PC-3 (cell line): ENCODE results near the gene C3orf18. TPM values are rescaled to one million over a fixed set of nuclear protein-coding genes. Genes with fewer than 3 reads are reported as not detected.

Experiments
- ATAC-seq: fragments of 200-7000 bp; cut with Tn5 transposase; 2 replicates; pipeline ENCODE4 v1.9.1; 2020; ENCODE audit warnings: mild to moderate bottlenecking, moderate library complexity
- BruUV-seq: library from RNA; stranded (reverse); fragments of 400-500 nt; replicated peaks from 2 replicates; lab custom pipeline; 2021; lab: Mats Ljungman, UMichigan
- CTCF ChIA-PET: fragments of 300-600 bp; sonication (Branson Sonifier 250); formaldehyde crosslinking; loops from one replicate; lab custom pipeline; 2022; ENCODE audit warnings: antibody characterized with exemption; lab: Charles Lee
- POLR2A ChIA-PET: fragments of 300-600 bp; sonication (Branson Sonifier 250); formaldehyde crosslinking; loops from one replicate; lab custom pipeline; 2022; ENCODE audit warnings: antibody characterized with exemption; ENCODE audit not compliant: unreplicated experiment; lab: Charles Lee
- DNase-seq: peaks from one replicate; pipeline ENCODE4 v3.0.0-alpha.2; 2015
- H2AFZ ChIP-seq: fragments of 300-600 bp; sonication (generic); 2 replicates; pipeline ENCODE4 v1.6.0; 2016; ENCODE audit warnings: antibody characterized with exemption, low read length
- H3F3A ChIP-seq: fragments of 300-600 bp; sonication (generic); one replicate; pipeline ENCODE4 v1.6.0; 2017; ENCODE audit warnings: antibody characterized with exemption, low read length, control low read depth, mild to moderate bottlenecking; ENCODE audit not compliant: unreplicated experiment
- H3K27ac ChIP-seq: fragments of 300-600 bp; sonication (generic); 2 replicates; pipeline ENCODE4 v1.5.1; 2016; ENCODE audit warnings: mild to moderate bottlenecking, low read length
- H3K27me3 ChIP-seq: fragments of 300-600 bp; sonication (generic); 2 replicates; pipeline ENCODE4 v1.6.1; 2016; ENCODE audit warnings: low read length, mixed read lengths
- H3K36me3 ChIP-seq: fragments of 300-600 bp; sonication (generic); 2 replicates; pipeline ENCODE4 v1.6.1; 2016; ENCODE audit warnings: low read depth, mixed run types, low read length, mixed read lengths
- H3K4me1 ChIP-seq: fragments of 300-600 bp; sonication (generic); 2 replicates; pipeline ENCODE4 v1.5.1; 2016; ENCODE audit warnings: low read length; ENCODE audit not compliant: insufficient read depth
- H3K4me2 ChIP-seq: fragments of 300-600 bp; sonication (generic); 2 replicates; pipeline ENCODE4 v1.6.0; 2016; ENCODE audit warnings: low read length
- H3K4me3 ChIP-seq: fragments of 300-600 bp; sonication (generic); 2 replicates; pipeline ENCODE4 v1.5.1; 2016; ENCODE audit warnings: mild to moderate bottlenecking, low read length, mixed read lengths
- H3K79me2 ChIP-seq: fragments of 300-600 bp; sonication (generic); 2 replicates; pipeline ENCODE4 v1.6.1; 2017; ENCODE audit warnings: low read length, mixed read lengths
- H3K9ac ChIP-seq: fragments of 300-600 bp; sonication (generic); 2 replicates; pipeline ENCODE4 v1.6.0; 2016; ENCODE audit warnings: mild to moderate bottlenecking, low read length
- H3K9me2 ChIP-seq: fragments of 300-600 bp; sonication (generic); replicated peaks from 2 replicates; pipeline ENCODE4 v1.6.1; 2016; ENCODE audit warnings: mixed run types, low read length, mixed read lengths
- H3K9me3 ChIP-seq: fragments of 300-600 bp; sonication (generic); 2 replicates; pipeline ENCODE4 v1.6.1; 2016; ENCODE audit warnings: low read length, mixed read lengths
- H4K20me1 ChIP-seq: fragments of 300-600 bp; sonication (generic); 2 replicates; pipeline ENCODE4 v1.6.1; 2016; ENCODE audit warnings: low read length, mixed read lengths
- CTCF ChIP-seq: fragments of 300-600 bp; sonication (generic); conservative IDR thresholded peaks from 2 replicates; pipeline ENCODE4 v1.5.1; 2017; ENCODE audit warnings: antibody characterized with exemption, low read depth, mild to moderate bottlenecking, low read length
- EZH2 ChIP-seq: fragments of 300-600 bp; sonication (generic); IDR thresholded peaks from one replicate; pipeline ENCODE4 v1.6.1; 2017; ENCODE audit warnings: antibody characterized with exemption, mild to moderate bottlenecking, low read length; ENCODE audit not compliant: unreplicated experiment
- EZH2phosphoT487 ChIP-seq: fragments of 300-600 bp; sonication (generic); IDR thresholded peaks from 2 replicates; pipeline ENCODE4 v1.6.1; 2018; ENCODE audit warnings: mild to moderate bottlenecking, antibody characterized with exemption, low read length, borderline replicate concordance
- intact Hi-C: fragments of 100-400 bp; cut with micrococcal nuclease; formaldehyde crosslinking; loops from 2 replicates; pipeline ENCODE4 v1.9.0; 2023
- total RNA-seq: library from RNA; depleted of rRNA; stranded (reverse); fragments of >200 nt; gene quantifications from 2 replicates; pipeline ENCODE4 v1.2.3, GENCODE V29; 2014

C3orf18 gene
- total RNA-seq, 1 experiment from 2014 or later: 31.2 TPM

- Histone ChIP-seq H3K4me1 (peaks cover 17% of the 10 kb centered on the region), H2AFZ (no peak overlapping the region), H3K4me3 (no peak overlapping the region), H3K79me2 (no peaks in the 10 kb centered on the region), H3K9ac (no peak overlapping the region), H3K9me2 (no peaks in the 10 kb centered on the region), H3K4me2 (no peak overlapping the region), H3K36me3 (no peaks in the 10 kb centered on the region), H3K27ac (no peak overlapping the region), H3K27me3 (no peaks in the 10 kb centered on the region), H3K9me3 (no peaks in the 10 kb centered on the region), H4K20me1 (no peaks in the 10 kb centered on the region), H3F3A (no peaks in the 10 kb centered on the region)
- intact Hi-C loops: no loop called here
- TF ChIP-seq CTCF (no peak), EZH2phosphoT487 (no peak)
- ChIA-PET CTCF (no interaction called here), POLR2A (no interaction called here)
- DNase-seq: no peak
- no TSS peak for BruUV-seq
- ATAC-seq: no peak
Observed at GRCh38 chr3:50609071-50609762, 41.7 kb upstream of the C3orf18 start.

DNA sequence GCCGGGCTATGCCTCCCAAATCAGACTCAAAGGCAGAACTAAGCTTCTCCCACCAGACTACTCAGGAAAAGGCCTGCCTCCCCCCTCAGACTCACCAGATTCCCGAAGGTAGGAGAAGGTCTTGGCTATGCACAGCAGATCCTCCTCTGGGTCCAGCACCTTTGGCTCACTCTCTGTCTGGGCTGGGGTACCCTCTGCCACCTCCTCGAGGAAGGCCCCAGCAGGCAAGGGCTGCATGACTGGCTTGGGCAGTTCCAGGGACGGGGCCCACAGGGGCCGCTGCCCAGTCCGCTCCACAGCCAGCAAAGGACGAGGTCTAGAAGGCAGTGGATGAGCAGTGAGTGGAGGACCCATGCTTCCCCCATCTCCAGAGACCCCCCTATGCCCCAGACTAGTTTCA, 40.7 kb upstream of the C3orf18 start:
- intact Hi-C loops: no loop called here
- Histone ChIP-seq H3K27me3 (no peaks in the 10 kb centered on the region), H3K36me3 (no peaks in the 10 kb centered on the region), H3K79me2 (no peaks in the 10 kb centered on the region), H3K9me3 (no peaks in the 10 kb centered on the region), H3K27ac (no peak overlapping the region), H3K4me1 (peaks cover 17% of the 10 kb centered on the region), H2AFZ (no peak overlapping the region), H3F3A (no peaks in the 10 kb centered on the region), H3K9me2 (no peaks in the 10 kb centered on the region), H3K4me2 (no peak overlapping the region), H3K9ac (no peak overlapping the region), H4K20me1 (no peaks in the 10 kb centered on the region), H3K4me3 (no peak overlapping the region)
- no peak for ATAC-seq
- TF ChIP-seq EZH2phosphoT487 (no peak), CTCF (no peak), EZH2 (no peak)
- CTCF ChIA-PET: no interaction called here
- BruUV-seq: no TSS peak
- POLR2A ChIA-PET: no interaction called here
- no peak for DNase-seq

- no peak for TF ChIP-seq EZH2
- no peak for TF ChIP-seq EZH2phosphoT487
- no peak for TF ChIP-seq CTCF
- Histone ChIP-seq H3K4me2 (no peak overlapping the region), H3K27me3 (no peaks in the 10 kb centered on the region), H4K20me1 (no peaks in the 10 kb centered on the region), H3F3A (no peaks in the 10 kb centered on the region), H3K9me3 (no peaks in the 10 kb centered on the region), H2AFZ (no peak overlapping the region), H3K9me2 (no peaks in the 10 kb centered on the region), H3K27ac (no peak overlapping the region), H3K79me2 (no peaks in the 10 kb centered on the region), H3K36me3 (no peaks in the 10 kb centered on the region), H3K9ac (no peak overlapping the region), H3K4me3 (no peak overlapping the region), H3K4me1 (peaks cover 21% of the 10 kb centered on the region)
- intact Hi-C loops: no loop called here
- ATAC-seq: no peak
- ChIA-PET CTCF (no interaction called here), POLR2A (no interaction called here)
- no TSS peak for BruUV-seq
- DNase-seq: no peak
Observed at GRCh38 chr3:50607271-50608091, 39.9 kb upstream of the C3orf18 start.
